Stimulated activated CD8-positive, alpha-beta memory T cell treated with anti-CD3 and anti-CD28 coated beads, Interleukin-12 subunit alpha, Interleukin-12 subunit beta, amount 100 ng/mL, for 4 hours (primary cell): Measurements from ENCODE around the gene FAM236C.
"Not testable (repeated sequence)": the region's sequence is repeated elsewhere in the genome, so short reads cannot be mapped to it uniquely, and the experiment has no call there.

Source experiments
- DNase-seq: peaks from one replicate; pipeline ENCODE4 v3.0.0-alpha.2; 2020; ENCODE audit warnings: low read depth

FAM236C gene

DNA sequence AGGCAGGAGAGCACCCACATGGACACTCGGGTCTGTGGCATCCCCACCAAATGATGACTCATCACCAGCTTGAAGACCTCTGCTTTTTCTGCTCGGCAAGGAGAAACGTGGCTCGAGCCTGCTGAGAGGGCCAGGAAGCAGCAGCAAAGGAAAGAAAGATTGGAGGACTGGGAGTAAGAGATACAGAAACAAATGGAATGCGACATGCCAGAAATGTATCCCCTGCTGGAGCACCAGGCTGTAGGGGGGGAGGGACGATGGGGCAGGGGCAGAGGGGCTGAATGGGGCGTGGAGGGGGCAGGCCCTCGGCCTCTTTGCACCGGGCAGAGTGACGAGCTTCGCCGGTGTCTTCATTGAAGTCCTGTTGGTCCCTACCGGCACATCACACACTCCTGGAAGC, at the start of gene FAM236C:
FAM236C (plus strand) TSS at position 301 of the 400 bp plus-strand sequence. CDS start 100 bp downstream, outside the sequence.
- not testable (repeated sequence) for DNase-seq

DNA sequence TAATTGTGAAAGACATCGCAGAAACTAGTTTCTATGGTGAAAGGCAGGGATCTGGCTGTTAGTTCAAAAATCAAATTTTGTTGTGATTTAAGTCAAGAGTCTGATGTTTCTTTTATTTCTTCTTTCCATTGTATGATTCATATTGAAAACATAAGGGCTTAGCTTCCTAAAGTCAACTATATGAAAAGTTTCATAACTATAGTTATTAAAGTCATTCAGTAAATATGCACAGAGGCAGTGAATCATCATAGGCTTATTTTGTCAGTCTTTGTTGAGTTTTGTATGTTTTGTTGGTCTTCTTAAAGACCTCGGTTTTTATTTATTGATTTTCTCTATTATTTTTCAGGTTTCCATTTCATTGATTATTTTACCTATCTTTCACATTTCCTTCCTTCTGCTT, 29.5 kb upstream of the FAM236C start:
- DNase-seq: not testable (repeated sequence)

DNA sequence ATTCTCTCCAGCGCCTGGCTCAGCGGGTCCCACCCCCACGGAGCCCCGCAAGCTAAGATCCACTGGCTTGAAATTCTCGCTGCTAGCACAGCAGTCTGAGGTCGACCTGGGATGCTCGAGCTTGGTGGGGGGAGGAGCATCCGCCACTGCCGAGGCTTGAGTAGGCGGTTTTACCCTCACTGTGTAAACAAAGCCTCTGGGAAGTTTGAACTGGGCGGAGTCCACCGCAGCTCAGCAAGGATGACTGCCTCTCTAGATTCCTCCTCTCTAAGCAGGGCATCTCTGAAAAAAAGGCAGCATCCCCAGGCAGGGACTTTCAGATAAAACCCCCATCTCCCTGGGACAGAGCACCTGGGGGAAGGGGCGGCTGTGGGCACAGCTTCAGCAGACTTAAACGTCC, 22.7 kb upstream of the FAM236C start:
- DNase-seq: not testable (repeated sequence)

DNA sequence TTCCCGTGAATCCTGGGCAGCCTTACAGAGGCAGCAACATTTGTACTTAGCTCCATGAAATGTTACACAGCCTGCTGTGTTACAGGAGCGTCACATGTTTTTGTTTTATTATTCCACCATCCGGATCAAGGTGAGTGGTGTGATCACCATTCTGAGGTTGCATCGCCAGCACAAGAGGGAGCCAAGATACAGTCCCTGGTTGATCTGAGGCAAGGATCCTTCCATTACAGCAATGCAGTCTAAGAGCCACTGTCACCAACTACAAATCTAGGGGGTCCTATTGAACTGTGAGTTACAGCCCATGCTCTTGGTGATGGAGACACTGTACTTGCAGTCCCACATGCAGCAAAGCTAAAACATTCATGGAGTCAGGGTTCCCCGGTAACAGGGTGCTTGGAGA, 3.7 kb downstream of the FAM236C start:
- DNase-seq: not testable (repeated sequence)

DNA sequence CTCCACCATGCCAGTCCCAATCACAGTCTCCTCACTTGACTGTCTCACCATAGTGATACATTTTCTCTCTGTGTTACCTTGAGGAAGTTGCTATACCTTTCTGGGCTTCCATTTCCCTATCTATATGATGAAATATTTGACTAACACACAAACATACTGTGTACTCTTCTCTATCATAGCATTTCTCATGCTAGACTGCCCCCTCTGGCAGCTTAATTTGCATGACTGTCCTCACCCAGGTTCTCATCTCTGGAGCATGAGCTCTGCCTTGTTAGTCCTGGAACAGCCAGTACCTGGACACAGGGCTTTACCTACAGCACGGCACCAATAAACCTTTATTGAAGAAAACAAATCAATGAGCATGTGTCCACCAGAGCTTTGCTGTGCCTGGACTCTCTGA, 19.9 kb downstream of the FAM236C start:
- not testable (repeated sequence) for DNase-seq

DNA sequence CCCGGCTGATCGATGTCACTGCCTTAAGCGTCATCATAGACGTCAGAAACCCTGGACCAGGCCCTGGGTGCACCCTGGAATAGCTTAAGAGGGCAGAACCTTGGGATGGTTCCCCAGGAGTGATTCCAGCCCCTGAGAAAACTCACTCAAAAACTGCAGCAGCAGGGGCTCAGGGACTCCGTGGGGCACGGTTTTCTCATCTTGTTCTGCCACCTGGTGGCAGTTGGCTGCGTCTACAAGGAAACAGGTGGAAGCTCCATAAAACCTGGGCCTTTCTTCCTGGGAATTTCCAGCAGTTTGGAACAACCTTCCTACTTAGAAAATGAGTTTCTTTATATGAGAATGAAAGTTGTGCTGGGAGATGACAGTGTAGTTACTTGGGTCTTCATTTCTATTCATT, 24.0 kb downstream of the FAM236C start:
- not testable (repeated sequence) for DNase-seq

DNA sequence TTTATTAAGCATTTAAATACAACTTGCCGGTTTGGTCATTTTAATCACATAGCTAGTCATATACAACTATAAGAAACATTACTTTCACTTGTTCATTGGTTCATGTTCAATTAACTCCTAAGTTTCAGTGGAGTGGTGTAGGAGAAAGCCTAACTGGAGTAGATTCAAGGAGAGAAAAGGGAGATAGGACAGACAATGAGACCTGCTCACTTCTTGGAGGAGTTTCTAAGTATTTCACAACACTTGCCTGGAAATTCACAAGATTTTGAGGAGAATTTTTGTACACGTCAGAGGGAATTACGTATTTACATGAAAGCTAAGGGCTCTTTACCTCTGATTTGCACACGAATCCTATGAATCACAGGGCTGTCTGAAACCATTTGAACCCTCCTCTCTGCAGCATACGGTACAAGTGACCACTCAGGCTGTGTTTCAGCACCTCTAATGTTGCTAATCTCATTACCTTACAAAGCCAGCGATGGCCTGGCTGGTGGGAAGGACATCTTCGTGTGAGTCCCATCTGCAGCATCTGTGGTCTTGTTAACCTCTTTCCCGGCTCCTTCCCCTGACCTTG, 24.6 kb downstream of the FAM236C start:
- not testable (repeated sequence) for DNase-seq

DNA sequence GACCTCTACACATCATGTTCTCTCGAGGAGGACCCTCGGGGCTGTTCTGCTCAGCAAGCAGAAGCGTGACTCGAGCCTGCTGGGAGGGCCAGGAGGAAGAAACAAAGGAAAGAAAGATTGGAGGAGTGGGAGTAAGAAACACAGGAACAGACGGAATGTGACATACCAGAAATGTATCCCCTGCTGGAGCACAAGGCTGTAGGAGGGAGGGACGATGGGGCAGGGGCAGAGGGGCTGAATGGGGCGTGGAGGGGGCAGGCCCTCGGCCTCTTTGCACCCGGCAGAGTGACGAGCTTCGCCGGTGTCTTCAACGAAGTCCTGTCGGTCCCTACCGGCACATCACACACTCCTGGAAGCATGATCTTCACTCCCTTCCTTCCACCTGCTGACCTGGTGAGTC, 25.5 kb downstream of the FAM236C start, which contains the start of gene FAM236A:
FAM236A (plus strand) TSS at position 301 of the 400 bp plus-strand sequence; CDS start at position 358, 57 bp downstream.
- not testable (repeated sequence) for DNase-seq

DNA sequence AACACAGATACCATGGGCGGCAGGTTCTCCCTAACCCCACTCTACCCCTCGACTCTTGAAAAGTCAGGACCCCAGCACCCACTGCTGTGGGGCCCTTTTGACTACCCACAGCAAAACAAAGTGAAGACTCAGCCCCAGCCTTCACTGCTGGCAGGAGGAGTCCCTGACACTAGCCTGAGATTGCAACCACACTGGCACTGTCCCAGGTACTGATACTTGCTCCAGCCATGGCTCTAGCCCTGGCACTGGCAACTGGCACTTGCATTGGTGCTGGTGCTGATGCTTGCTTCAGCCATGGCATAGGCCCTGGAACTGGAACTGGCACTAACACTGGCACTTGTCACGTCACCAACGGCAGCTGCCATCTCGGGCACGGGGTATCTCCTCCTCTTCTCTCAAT, 29.9 kb downstream of the FAM236C start:
- not testable (repeated sequence) for DNase-seq

DNA sequence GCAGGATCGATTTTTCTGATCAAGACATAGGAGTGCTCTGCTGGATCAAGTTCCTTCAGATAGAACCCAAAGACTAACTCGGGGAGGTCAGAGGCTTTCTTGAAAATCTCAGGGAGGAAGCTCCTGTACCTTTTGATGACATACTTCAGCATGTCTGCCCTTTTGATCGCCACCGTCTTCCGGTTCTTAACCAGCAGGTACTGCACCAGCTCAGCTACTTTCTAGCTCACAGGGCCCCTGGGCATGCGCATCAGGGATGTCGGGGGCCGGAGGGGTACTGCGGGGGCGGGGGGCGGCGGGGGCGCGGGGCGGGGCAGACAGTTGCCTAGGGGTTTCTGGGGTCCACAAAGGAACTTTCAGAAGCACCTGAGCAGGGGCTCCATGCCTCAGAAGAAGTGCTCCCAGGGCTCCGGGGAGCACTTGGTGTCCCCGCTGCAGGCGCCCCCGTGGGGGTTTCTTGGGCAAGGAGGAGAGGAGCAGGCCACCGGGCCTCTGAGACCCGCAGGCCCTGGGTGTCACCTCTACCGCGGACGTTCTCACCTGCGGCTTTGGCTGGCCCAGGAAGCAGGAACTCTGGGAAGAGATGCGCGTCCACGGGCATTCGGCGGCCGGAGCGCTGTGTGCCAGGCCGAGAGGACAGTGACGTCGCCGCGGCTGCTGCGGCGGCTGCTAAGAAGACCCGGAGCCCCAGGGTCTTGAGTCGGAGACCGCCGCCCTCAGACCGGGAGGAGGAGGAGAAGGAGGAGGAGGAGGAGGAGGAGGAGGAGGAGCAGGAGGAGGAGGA, 30.8 kb downstream of the FAM236C start:
- DNase-seq: not testable (repeated sequence)

DNA sequence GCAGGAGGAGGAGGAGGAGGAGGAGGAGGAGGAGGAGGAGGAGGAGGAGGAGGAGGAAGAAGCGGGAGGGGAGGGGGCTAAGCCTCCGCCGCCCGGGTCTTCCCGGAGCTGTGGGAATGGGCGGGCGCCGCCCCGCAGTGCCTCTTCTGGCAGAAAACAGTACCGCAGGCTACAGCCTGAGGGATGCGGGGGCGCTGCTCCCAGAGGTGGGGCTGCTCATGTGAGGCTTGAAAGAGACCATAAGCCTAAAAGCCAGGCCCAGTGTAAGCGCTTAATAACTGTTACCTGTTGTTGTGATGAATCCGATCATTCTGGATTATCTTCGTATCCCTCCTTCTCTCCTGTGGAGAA, 31.4 kb downstream of the FAM236C start, which contains the start of gene DMRTC1:
DMRTC1 (minus strand) TSS at position 19 of the 351 bp plus-strand sequence. CDS start 68,143 bp downstream, outside the sequence.
- not testable (repeated sequence) for DNase-seq

DNA sequence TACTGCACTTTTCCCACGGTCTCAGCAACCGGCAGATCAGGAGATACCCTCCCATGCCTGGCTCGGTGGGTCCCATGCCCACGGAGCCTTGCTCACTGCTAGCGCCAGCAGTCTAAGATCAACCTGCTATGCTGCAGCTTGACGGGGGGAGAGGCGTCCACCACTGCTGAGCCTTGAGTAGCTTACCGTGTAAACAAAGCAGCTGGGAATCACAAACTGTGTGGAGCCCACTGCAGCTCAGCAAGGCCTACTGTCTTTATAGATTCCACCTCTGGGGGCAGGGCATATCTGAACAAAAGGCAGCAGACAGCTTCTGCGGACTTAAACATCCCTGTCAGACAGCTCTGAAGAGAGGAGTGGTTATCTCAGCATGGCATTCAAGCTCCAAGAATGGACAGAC, 47.6 kb downstream of the FAM236C start:
- not testable (repeated sequence) for DNase-seq
